GDM1 (cell line): ENCODE results near the gene NDUFV2.
"Not testable (repeated sequence)": the region's sequence is repeated elsewhere in the genome, so short reads cannot be mapped to it uniquely, and the experiment has no call there.

ENCODE experiments used
- DNase-seq: peaks from one replicate; lab custom pipeline; 2025; lab: John Stamatoyannopoulos, UW

The NDUFV2 gene

GRCh38 chr18:9153256-9153655 lies 50.8 kb downstream of the NDUFV2 start:
- DNase-seq: no peak

DNA sequence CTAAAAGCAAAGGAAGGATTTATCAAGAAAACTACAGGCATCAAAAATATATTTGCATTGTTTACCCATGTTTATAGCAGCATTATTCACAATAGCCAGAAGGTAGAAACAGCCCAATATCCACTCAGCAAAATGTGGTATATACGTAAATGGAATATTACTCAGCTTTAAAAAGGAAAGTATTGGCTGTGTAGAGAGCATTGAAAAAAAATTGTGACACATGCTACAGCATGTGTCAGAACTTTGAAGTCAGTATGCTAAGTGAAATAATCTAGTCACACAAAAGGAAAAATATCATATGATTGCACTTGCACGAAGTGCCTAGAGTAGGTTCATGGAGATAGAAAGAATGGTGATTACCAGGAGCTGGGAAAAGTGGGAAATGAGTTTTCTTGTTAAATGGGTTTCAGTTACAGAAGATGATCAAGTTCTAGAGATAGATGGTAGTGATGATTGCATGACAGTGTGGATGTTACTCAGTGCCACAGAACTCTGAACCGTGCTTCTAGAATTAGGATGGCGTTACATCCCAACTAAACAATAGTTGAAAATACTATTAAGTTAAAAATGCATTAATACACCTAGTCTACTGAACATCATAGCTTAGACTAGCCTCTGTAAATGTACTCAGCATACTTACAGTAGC lies 54.2 kb downstream of the NDUFV2 start:
- DNase-seq: no peak

- DNase-seq: no peak
Observed at GRCh38 chr18:9157806-9158205, 55.3 kb downstream of the NDUFV2 start.

GRCh38 chr18:9160014-9160413 lies 57.5 kb downstream of the NDUFV2 start:
- no peak for DNase-seq

DNA sequence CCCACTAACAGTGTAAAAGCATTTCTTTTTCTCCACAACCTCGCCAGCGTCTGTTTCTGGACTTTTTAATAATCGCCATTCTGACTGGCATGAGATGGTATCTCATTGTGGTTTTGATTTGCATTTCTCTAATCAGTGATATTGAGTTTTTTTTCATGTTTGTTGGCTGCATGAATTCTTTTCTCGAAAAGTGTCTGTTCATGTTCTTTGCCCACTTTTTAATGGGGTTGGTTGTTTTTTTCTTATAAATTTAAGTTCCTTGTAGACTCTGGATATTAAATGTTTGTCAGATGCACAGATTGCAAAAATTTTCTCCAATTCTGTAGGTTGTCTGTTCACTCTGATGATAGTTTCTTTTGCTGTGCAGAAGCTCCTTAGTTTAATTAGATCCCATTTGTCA lies 60.2 kb downstream of the NDUFV2 start:
- DNase-seq: not testable (repeated sequence)

DNA sequence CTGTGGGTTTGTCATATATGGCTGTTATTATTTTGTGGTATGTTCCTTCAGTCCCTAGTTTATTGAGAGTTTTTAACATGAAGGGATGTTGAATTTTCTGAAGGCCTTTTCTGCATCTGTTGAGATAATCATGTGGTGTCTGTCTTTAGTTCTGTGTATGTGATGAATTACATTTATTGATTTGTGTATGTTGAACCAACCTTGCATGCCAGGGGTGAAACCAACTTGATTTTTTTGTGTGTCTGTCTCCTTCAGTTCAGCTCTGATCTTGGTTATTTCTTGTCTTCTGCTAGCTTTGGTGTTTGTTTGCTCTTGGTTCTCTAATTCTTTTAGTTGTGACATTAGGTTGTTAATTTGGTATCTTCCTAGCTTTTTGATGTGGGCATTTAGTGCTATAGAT lies 61.6 kb downstream of the NDUFV2 start:
- DNase-seq: not testable (repeated sequence)

- DNase-seq: not testable (repeated sequence)
Observed at GRCh38 chr18:9165883-9166282, 63.4 kb downstream of the NDUFV2 start.

GRCh38 chr18:9169515-9169914 lies 67.0 kb downstream of the NDUFV2 start:
- not testable (repeated sequence) for DNase-seq

DNA sequence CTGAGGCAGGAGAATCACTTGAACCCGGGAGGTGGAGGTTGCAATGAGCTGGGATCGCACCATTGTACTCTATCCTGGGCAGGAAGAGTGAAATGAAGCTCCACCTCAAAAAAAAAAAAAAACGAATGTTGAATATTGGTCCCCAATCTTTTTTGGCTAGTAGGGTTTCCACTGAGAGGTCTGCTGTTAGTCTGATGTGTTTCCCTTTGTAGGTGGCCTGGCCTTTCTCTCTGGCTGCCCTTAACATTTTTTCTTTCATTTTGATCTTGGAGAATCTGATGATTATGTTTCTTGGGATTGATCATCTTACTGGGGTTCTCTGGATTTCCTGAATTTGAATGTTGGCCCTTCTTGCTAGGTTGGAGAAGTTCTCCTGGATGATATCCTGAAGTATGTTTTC lies 69.4 kb downstream of the NDUFV2 start:
- DNase-seq: not testable (repeated sequence)

- DNase-seq: no peak
Observed at GRCh38 chr18:9172506-9173127, 70.1 kb downstream of the NDUFV2 start.

DNA sequence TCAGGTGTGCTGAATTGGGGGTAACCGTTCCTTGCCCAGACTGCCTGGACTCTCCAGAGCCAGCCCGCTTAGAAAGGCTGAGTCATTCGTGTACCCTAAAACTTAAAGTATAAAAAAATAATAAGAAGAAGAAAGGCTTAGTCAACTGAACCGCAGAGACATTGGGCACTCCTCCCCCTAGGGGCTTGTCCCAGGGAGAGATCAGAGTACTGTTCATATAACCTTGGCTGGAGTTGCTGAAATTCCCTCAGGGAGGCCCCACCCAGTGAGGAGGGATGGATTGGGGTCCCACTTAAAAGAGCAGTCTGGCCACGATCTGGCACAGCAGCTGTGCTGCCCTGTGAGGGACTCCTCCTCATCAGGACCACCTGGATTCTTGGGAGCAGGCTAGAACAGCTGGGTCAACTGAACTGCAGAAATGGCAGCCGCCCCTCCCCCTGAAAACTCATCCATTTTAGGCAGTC lies 71.3 kb downstream of the NDUFV2 start:
- DNase-seq: no peak

DNA sequence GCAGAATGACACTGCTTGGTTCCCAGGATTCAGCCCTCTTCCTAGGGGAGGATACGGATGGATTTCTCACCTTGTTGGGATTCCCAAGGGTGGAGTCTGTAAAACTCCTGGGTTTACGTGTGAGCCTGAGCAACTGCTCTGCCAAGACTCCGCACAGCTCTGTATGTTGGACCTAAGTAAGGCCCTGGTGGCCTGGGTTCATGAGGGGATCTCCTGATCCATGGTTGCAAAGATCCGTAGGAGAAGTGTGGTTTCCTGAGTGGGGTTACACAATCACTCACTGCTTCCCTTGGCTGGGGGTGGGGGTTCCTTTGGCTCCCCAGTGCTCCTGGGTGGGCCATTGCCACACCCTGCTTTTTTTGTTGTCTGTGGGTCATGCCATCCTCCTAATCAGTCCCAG lies 71.8 kb downstream of the NDUFV2 start:
- no peak for DNase-seq

- no peak for DNase-seq
Observed at GRCh38 chr18:9175115-9175514, 72.6 kb downstream of the NDUFV2 start.

- no peak for DNase-seq
Observed at GRCh38 chr18:9177031-9177430, 74.5 kb downstream of the NDUFV2 start.

DNA sequence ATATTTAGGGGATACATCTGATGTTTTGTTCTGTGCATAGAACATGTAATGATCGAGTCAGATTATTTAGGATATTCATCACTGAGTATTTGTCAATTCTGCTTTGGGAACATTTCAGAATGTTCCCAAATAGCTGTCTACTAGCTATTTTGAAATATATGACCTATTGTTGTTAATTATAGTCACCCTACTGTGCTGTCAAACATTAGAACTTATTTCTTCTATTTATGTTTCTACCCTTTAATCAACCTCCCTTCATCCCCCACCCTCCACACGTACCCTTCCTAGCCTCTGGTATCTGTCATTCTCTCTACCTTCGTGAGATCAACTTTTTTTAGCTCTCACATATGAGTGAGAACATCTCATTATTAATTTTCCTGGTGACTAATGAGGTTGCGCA lies 75.0 kb downstream of the NDUFV2 start:
- DNase-seq: no peak

GRCh38 chr18:9178557-9178956 lies 76.1 kb downstream of the NDUFV2 start:
- DNase-seq: no peak

- DNase-seq: no peak
Observed at GRCh38 chr18:9181275-9181674, 78.8 kb downstream of the NDUFV2 start.

- DNase-seq: no peak
Observed at GRCh38 chr18:9182852-9183399, 80.4 kb downstream of the NDUFV2 start.
